Measurements from ENCODE around the gene CDK14.

CDK14 gene

DNA sequence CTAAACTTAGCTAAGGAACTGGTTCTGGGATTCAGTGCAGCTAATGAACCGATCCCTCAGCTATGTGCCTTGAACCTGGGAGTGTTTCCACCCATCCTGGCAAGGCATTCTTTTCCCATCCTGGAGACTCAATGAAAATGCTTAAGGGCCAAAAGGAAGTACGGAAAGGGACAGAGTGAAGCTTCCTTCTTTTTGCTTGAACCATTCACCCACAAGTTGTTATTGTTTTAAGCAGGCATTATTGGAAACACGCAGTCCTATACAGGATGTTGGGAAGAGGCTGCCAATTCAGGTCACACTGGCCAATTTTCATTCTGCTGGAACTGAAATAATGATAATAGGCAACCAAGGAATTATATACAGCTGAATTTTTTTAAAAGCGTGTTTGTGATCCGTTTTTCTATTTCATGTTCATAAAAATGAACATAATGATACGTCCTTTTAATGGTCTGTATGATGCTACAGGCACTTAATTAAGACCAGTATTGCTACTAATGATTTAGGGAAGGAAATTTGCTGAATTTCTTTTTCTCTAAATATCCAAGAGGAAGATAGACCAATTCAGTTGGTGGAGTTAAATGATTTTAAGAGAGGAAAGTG lies 610.3 kb downstream of the CDK14 start:
- DNase-seq (no peak), ATAC-seq (ENCODE audit: insufficient read depth, low read depth) (no peak)
- no peaks in the 10 kb centered on the region for H3K9me3 ChIP-seq (ENCODE audit: insufficient read depth, low read length, severe bottlenecking)
- H3K36me3 ChIP-seq (ENCODE audit: insufficient read depth, low read length) = no peaks in the 10 kb centered on the region
- H3K4me3 ChIP-seq (ENCODE audit: low read depth in 1 of 2, low read length in 2 of 2) = no peak overlapping the region
- no peaks in the 10 kb centered on the region for H3K27me3 ChIP-seq (ENCODE audit: insufficient read depth, low read length, poor library complexity)
- H3K4me1 ChIP-seq (ENCODE audit: insufficient read depth, low read length) = no peaks in the 10 kb centered on the region
- no peak overlapping the region for H3K27ac ChIP-seq (ENCODE audit: low read length)
- no peak overlapping the region for H3K4me2 ChIP-seq (ENCODE audit: insufficient read depth, low read length)
- H3K9ac ChIP-seq (ENCODE audit: low read depth, low read length) = no peak overlapping the region
- TF ChIP-seq, protein P1, sequence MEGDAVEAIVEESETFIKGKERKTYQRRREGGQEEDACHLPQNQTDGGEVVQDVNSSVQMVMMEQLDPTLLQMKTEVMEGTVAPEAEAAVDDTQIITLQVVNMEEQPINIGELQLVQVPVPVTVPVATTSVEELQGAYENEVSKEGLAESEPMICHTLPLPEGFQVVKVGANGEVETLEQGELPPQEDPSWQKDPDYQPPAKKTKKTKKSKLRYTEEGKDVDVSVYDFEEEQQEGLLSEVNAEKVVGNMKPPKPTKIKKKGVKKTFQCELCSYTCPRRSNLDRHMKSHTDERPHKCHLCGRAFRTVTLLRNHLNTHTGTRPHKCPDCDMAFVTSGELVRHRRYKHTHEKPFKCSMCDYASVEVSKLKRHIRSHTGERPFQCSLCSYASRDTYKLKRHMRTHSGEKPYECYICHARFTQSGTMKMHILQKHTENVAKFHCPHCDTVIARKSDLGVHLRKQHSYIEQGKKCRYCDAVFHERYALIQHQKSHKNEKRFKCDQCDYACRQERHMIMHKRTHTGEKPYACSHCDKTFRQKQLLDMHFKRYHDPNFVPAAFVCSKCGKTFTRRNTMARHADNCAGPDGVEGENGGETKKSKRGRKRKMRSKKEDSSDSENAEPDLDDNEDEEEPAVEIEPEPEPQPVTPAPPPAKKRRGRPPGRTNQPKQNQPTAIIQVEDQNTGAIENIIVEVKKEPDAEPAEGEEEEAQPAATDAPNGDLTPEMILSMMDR (IDR thresholded peaks at IDR 0.05; ENCODE audit: borderline replicate concordance, extremely low read depth, low read length, poor library complexity, severe bottlenecking) = no peak
- TF ChIP-seq EZH2 (IDR thresholded peaks at IDR 0.05; ENCODE audit: borderline replicate concordance, low read depth, low read length, severe bottlenecking) = no peak
- no peaks in the 10 kb centered on the region for H4K20me1 ChIP-seq (ENCODE audit: insufficient read depth, low read length)
- no peak overlapping the region for H2AFZ ChIP-seq (ENCODE audit: low read depth, low read length)
- no peaks in the 10 kb centered on the region for H3K79me2 ChIP-seq (ENCODE audit: insufficient read depth, low read length)

DNA sequence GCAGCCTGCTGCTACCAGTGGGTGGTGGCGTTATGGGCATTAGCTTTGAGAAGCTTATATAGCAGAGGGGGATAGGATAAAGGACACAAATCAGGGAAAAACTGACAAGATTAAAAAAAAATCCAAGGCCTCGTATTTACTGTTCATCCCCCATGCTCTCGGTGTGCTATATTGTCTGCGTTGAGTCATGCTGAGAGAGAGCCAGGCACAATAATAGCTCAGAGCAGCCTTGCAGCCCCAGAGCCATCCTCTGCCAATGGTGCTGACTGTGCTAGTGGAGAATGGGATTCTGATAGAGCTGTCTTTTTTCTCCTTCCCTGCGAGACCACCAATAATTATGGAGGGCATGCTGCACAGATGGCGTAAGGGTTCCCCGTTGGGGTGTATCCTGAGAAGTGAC lies 616.5 kb downstream of the CDK14 start:
- H3K79me2 ChIP-seq (ENCODE audit: insufficient read depth, low read length) = no peaks in the 10 kb centered on the region
- H2AFZ ChIP-seq (ENCODE audit: low read depth, low read length) = no peak overlapping the region
- H3K9ac ChIP-seq (ENCODE audit: low read depth, low read length) = no peak overlapping the region
- no peak for TF ChIP-seq EZH2 (IDR thresholded peaks at IDR 0.05; ENCODE audit: borderline replicate concordance, low read depth, low read length, severe bottlenecking)
- TF ChIP-seq, protein P1 (IDR thresholded peaks at IDR 0.05; ENCODE audit: borderline replicate concordance, extremely low read depth, low read length, poor library complexity, severe bottlenecking) = no peak
- no peak overlapping the region for H3K4me3 ChIP-seq (ENCODE audit: low read depth in 1 of 2, low read length in 2 of 2)
- no peaks in the 10 kb centered on the region for H4K20me1 ChIP-seq (ENCODE audit: insufficient read depth, low read length)
- H3K4me1 ChIP-seq (ENCODE audit: insufficient read depth, low read length) = no peaks in the 10 kb centered on the region
- no peaks in the 10 kb centered on the region for H3K9me3 ChIP-seq (ENCODE audit: insufficient read depth, low read length, severe bottlenecking)
- H3K27ac ChIP-seq (ENCODE audit: low read length) = no peak overlapping the region
- no peak for DNase-seq
- ATAC-seq (ENCODE audit: insufficient read depth, low read depth) = no peak
- H3K36me3 ChIP-seq (ENCODE audit: insufficient read depth, low read length) = no peaks in the 10 kb centered on the region
- no peaks in the 10 kb centered on the region for H3K27me3 ChIP-seq (ENCODE audit: insufficient read depth, low read length, poor library complexity)
- H3K4me2 ChIP-seq (ENCODE audit: insufficient read depth, low read length) = no peak overlapping the region

DNA sequence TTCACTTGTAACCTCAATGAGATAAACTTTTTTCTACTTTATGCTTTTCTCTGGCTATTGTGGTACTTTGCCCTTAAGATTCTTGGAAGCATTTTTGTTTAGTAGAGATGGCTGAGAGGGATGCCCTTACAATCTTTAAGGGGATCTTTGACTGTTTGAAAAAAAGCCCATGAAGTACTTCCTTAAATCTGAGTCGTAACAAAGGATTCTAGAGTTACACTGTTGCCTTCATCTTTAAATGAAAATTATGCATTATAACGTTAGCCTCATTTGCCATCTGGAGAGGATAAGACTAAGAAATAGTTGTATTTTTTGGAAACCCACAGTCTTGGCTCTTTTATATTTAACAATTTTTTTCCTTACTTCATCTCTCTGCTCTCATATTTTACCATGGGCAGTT lies 630.3 kb downstream of the CDK14 start:
- Histone ChIP-seq H3K4me2 (ENCODE audit: insufficient read depth, low read length) (no peak overlapping the region), H3K27ac (ENCODE audit: low read length) (no peak overlapping the region), H4K20me1 (ENCODE audit: insufficient read depth, low read length) (no peaks in the 10 kb centered on the region), H3K79me2 (ENCODE audit: insufficient read depth, low read length) (no peaks in the 10 kb centered on the region), H3K36me3 (ENCODE audit: insufficient read depth, low read length) (no peaks in the 10 kb centered on the region), H2AFZ (ENCODE audit: low read depth, low read length) (no peak overlapping the region), H3K9ac (ENCODE audit: low read depth, low read length) (no peak overlapping the region), H3K4me1 (ENCODE audit: insufficient read depth, low read length) (no peaks in the 10 kb centered on the region), H3K9me3 (ENCODE audit: insufficient read depth, low read length, severe bottlenecking) (no peaks in the 10 kb centered on the region), H3K4me3 (ENCODE audit: low read depth in 1 of 2, low read length in 2 of 2) (no peak overlapping the region), H3K27me3 (ENCODE audit: insufficient read depth, low read length, poor library complexity) (no peaks in the 10 kb centered on the region)
- TF ChIP-seq, protein P1 (IDR thresholded peaks at IDR 0.05; ENCODE audit: borderline replicate concordance, extremely low read depth, low read length, poor library complexity, severe bottlenecking) = no peak
- no peak for TF ChIP-seq EZH2 (IDR thresholded peaks at IDR 0.05; ENCODE audit: borderline replicate concordance, low read depth, low read length, severe bottlenecking)
- no peak for DNase-seq
- no peak for ATAC-seq (ENCODE audit: insufficient read depth, low read depth)

All from DND-41 (cell line).